T-cell (primary cell): ENCODE results near the gene RABEP2. TPM values are rescaled to one million over a fixed set of nuclear protein-coding genes. Genes with fewer than 3 reads are reported as not detected.
"Not testable (repeated sequence)": the region's sequence is repeated elsewhere in the genome, so short reads cannot be mapped to it uniquely, and the experiment has no call there.

Source experiments
- ATAC-seq, 4 experiments: fragments of 200-7000 bp in 3 of 4; fragments of 150-1000 bp in 1 of 4; cut with Tn5 transposase; replicated peaks in 1 of 4; 1 replicate in 3 of 4; 2 replicates in 1 of 4; pipeline ENCODE4 v1.10.0; 2021; ENCODE audit warnings: moderate library complexity in 3 of 4, mild to moderate bottlenecking in 2 of 4, moderate number of reproducible peaks in 1 of 4
- CTCF ChIA-PET, 2 donors: fragments of 300-600 bp; sonication (Branson Sonifier 250); formaldehyde crosslinking; loops; one replicate each; lab custom pipeline; 2022; ENCODE audit warnings: antibody characterized with exemption in 2 of 2; lab: Charles Lee
- POLR2A ChIA-PET, 2 donors: fragments of 300-600 bp; sonication (Branson Sonifier 250); formaldehyde crosslinking; loops; one replicate each; lab custom pipeline; 2022; ENCODE audit warnings: antibody characterized with exemption in 2 of 2; lab: Charles Lee
- DNase-seq, 35 experiments: peaks; one replicate each; pipeline versions ENCODE4 v3.0.0 to v3.0.0-alpha.2; 2013 to 2023
- H3K27ac ChIP-seq: one replicate; pipeline ENCODE4 v1.5.1; 2013; ENCODE audit warnings: low read length
- H3K27me3 ChIP-seq, 2 experiments: replicated peaks in 1 of 2; 1 replicate in 1 of 2; 2 replicates in 1 of 2; pipeline versions ENCODE4 v1.6.1 to v1.7.0; 2013; ENCODE audit warnings: low read length in 1 of 2, mixed read lengths in 1 of 2; ENCODE audit not compliant: control insufficient read depth in 2 of 2, insufficient read depth in 2 of 2; ENCODE audit errors: extremely low read depth in 1 of 2
- H3K36me3 ChIP-seq, 2 donors: 1 replicate in 1 of 2; 2 replicates in 1 of 2; pipeline versions ENCODE4 v1.6.1 to v1.7.0; 2013; ENCODE audit warnings: low read length in 1 of 2; ENCODE audit not compliant: control insufficient read depth in 2 of 2, insufficient read depth in 1 of 2; ENCODE audit errors: extremely low read depth in 1 of 2
- H3K4me1 ChIP-seq, 2 experiments: 1 replicate in 1 of 2; 2 replicates in 1 of 2; pipeline versions ENCODE4 v1.6.1 to v1.7.0; 2013; ENCODE audit warnings: low read length in 2 of 2, mixed read lengths in 1 of 2; ENCODE audit not compliant: insufficient read depth in 2 of 2, control insufficient read depth in 1 of 2; ENCODE audit errors: extremely low read depth in 1 of 2
- H3K4me3 ChIP-seq, 2 donors: 1 replicate in 1 of 2; 2 replicates in 1 of 2; pipeline versions ENCODE4 v1.5.1 to v1.7.0; 2013; ENCODE audit warnings: mild to moderate bottlenecking in 2 of 2, low read length in 1 of 2, moderate library complexity in 1 of 2; ENCODE audit not compliant: control insufficient read depth in 1 of 2; ENCODE audit errors: extremely low read depth in 1 of 2
- H3K9me3 ChIP-seq: 2 replicates; pipeline ENCODE4 v1.7.0; 2013
- H3K27ac Mint-ChIP-seq, 2 donors: one replicate each; pipeline ENCODE4 v1.8.0; 2020 to 2021; ENCODE audit warnings: mild to moderate bottlenecking in 2 of 2, mixed read lengths in 2 of 2
- H3K27me3 Mint-ChIP-seq, 2 donors: one replicate each; pipeline ENCODE4 v1.8.0; 2021 to 2022; ENCODE audit warnings: mixed read lengths in 2 of 2
- H3K36me3 Mint-ChIP-seq: one replicate; pipeline ENCODE4 v1.8.0; 2021; ENCODE audit warnings: mixed read lengths
- H3K4me1 Mint-ChIP-seq, 3 donors: one replicate each; pipeline ENCODE4 v1.8.0; 2020 to 2022; ENCODE audit warnings: mixed read lengths in 3 of 3, mild to moderate bottlenecking in 1 of 3
- H3K4me3 Mint-ChIP-seq, 3 donors: one replicate each; pipeline ENCODE4 v1.8.0; 2020 to 2022; ENCODE audit warnings: mild to moderate bottlenecking in 3 of 3, mixed read lengths in 3 of 3, moderate library complexity in 3 of 3
- H3K9me3 Mint-ChIP-seq, 3 donors: one replicate each; pipeline ENCODE4 v1.8.0; 2020 to 2022; ENCODE audit warnings: mixed read lengths in 3 of 3
- WGBS: methylation state at CpG from one replicate; pipeline ENCODE4 v1.1.5; 2013; ENCODE audit warnings: missing lambda C conversion rate; ENCODE audit not compliant: insufficient coverage; 5-methylcytosine and 5-hydroxymethylcytosine counted together
- total RNA-seq, 35 experiments: library from RNA in 6 of 35; stranded (reverse) in 6 of 35; fragments of 120-200 nt in 1 of 35; gene quantifications; one replicate each; pipeline versions ENCODE4 v1.2.1 to v1.2.4 and lab custom pipeline; 2013 to 2026

Gene RABEP2, protein sequence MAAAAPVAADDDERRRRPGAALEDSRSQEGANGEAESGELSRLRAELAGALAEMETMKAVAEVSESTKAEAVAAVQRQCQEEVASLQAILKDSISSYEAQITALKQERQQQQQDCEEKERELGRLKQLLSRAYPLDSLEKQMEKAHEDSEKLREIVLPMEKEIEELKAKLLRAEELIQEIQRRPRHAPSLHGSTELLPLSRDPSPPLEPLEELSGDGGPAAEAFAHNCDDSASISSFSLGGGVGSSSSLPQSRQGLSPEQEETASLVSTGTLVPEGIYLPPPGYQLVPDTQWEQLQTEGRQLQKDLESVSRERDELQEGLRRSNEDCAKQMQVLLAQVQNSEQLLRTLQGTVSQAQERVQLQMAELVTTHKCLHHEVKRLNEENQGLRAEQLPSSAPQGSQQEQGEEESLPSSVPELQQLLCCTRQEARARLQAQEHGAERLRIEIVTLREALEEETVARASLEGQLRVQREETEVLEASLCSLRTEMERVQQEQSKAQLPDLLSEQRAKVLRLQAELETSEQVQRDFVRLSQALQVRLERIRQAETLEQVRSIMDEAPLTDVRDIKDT
- 10 to 100 TPM; 26.9 to 35.5 (median 33.5) TPM for total RNA-seq
- total RNA-seq (2013) = 17.8 TPM
- total RNA-seq (lab: John Stamatoyannopoulos, UW) = 16.9 to 65.1 (median 39.1) reads per million in 29 experiments

DNA sequence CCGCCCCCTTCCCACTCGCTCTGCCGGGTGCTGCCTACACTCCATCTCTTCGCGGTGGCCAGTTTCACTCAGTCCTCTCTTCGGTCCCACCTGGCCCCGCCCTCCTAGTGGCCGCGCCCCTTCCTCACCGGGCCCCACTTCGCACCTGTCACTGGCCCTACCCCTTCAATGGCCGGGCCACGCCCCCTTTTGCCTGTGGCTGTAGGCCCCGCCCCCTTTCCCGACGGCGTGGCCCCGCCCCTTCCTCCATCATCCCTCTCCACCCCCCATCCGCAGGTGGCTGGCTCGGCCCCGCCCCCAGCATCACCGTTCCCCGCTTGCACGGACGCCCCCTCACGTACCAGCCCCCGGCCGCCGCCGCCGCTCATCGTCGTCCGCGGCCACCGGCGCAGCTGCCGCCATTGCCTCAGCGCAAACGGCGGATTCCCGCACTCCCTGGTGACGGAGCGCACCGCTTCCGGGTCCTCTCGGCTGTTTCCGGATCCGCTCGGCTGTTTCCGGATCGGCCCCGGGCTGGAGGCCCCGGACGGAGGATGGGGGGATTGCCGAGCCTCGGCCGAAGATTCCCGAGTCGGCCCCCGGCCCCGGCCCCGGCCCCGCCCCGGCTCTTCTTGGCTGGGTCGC is at the start of gene RABEP2:
RABEP2 (minus strand) TSS at position 477 of the 624 bp plus-strand sequence; CDS start at position 402, 75 bp downstream.
- Mint-ChIP-seq H3K36me3 (peaks cover 5% of the 10 kb centered on the region), H3K4me1 (peaks cover 14 to 25% (median 16%) of the 10 kb centered on the region in 3 donors), H3K9me3 (no peaks in the 10 kb centered on the region), H3K27me3 (no peaks in the 10 kb centered on the region), H3K4me3 (peak within 1 kb of the TSS; percentile 92 to 96 (median 94)), H3K27ac (peak within 1 kb of the TSS; percentile 98 to 99)
- Histone ChIP-seq H3K4me3 (peak within 1 kb of the TSS; percentile 70 to 77), H3K36me3 (peaks cover 0 to 10% of the 10 kb centered on the region in 2 donors), H3K27ac (peak within 1 kb of the TSS; percentile 91), H3K27me3 (no peaks in the 10 kb centered on the region), H3K4me1 (peaks cover 2 to 12% of the 10 kb centered on the region in 2 experiments), H3K9me3 (no peaks in the 10 kb centered on the region)
- peak; percentile 83 to 99 (median 93) for DNase-seq
- POLR2A ChIA-PET = interaction anchor here in 1 of 2 donors (0.6 kb wide), 1 partner anchor 101 kb away, joined by 3 read pairs; no protein-coding TSS in a partner anchor
- ATAC-seq = peak; percentile 84 to 89 (median 88)
- CTCF ChIA-PET = no interaction called here
- under 1% methylated on average over 61 of the region's 66 CpGs for WGBS

DNA sequence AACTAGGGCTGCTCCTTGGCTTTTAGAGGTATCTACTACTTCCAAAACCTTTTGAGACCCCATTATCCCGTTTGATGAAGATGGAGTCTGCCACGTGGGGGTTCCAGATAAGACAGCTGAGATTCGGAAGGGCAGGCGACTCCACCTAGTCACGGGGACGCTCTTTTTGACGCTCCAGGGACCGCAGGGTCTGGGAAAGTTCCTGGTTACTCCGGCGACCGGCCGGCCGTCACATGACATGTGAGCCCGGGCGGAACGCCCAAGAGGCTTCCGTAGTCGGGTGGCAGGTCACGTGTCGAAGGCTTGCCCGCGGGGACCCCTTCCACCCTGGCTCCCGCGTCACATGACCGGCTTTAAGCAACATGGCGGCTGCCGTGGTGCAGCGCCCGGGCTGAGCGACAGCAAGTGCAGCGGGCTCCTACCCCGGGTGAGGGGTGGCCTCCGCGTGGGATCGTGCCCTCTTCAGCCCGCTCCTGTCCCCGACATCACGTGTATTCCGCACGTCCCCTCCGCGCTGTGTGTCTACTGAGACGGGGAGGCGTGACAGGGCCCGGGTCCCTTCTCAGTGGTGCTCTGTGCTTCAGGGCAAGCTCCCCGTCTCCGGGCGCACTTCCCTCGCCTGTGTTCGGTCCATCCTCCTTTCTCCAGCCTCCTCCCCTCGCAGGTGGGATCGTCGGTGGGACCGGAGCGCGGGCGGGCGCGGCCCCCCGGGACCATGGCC is 49.6 kb upstream of the RABEP2 start, which contains the start of gene SPNS1:
SPNS1 (plus strand) TSS at position 342 of the 721 bp plus-strand sequence; CDS start at position 716, 374 bp downstream.
- Histone ChIP-seq H3K4me1 (peaks cover 11 to 33% of the 10 kb centered on the region in 2 experiments), H3K27ac (peak within 1 kb of the TSS; percentile 53), H3K4me3 (peak within 1 kb of the TSS; percentile 82 to 97), H3K36me3 (peaks cover 0 to 26% of the 10 kb centered on the region in 2 donors), H3K9me3 (no peaks in the 10 kb centered on the region), H3K27me3 (no peaks in the 10 kb centered on the region)
- H3K9me3 Mint-ChIP-seq = no peaks in the 10 kb centered on the region
- ATAC-seq (peak; percentile 89 to 94 (median 93)), DNase-seq (peak; percentile 73 to 94 (median 85))
- peaks cover 15% of the 10 kb centered on the region for H3K36me3 Mint-ChIP-seq
- under 1% methylated on average over 56 of the region's 60 CpGs for WGBS
- peaks cover 39 to 44% (median 40%) of the 10 kb centered on the region in 3 donors for H3K4me1 Mint-ChIP-seq
- peak within 1 kb of the TSS; percentile 98 to 99 (median 98) for H3K4me3 Mint-ChIP-seq
- ChIA-PET POLR2A (interaction anchor here in 1 of 2 donors (0.7 kb wide), 1 partner anchor 799 kb away, joined by 6 read pairs; no protein-coding TSS in a partner anchor), CTCF (interaction anchor here in 1 of 2 donors (1.0 to 1.2 kb wide), 2 partner anchors 29 to 111 kb away, joined by 3 to 6 read pairs; partner anchors contain the start of gene SH2B1)
- H3K27ac Mint-ChIP-seq = peak within 1 kb of the TSS; percentile 89 to 92
- no peaks in the 10 kb centered on the region for H3K27me3 Mint-ChIP-seq

DNA sequence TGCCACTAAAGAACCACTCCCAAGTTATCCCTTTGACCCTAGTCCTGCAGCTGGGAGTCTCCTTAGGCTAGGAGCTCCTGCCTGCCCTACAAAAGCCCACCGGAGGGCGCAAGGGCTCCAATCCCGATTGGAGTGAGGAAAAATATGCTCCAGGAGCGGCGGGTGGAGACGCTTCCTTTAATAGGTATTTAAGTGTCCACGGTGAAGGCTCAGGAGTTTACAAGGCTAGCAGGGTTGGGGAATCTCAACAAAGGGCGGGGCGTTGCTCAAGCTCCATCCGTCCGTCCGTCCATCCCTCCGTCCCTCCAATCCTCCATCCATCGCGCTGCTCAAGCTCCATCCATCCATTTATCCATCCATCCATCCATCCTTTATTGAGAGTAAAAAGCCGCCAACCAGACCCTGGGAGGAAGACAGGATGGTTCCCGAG is 49.0 kb upstream of the RABEP2 start:
- peaks cover 11 to 33% of the 10 kb centered on the region in 2 experiments for H3K4me1 ChIP-seq
- peaks cover 15% of the 10 kb centered on the region for H3K36me3 Mint-ChIP-seq
- peaks cover 39 to 44% (median 40%) of the 10 kb centered on the region in 3 donors for H3K4me1 Mint-ChIP-seq
- H3K36me3 ChIP-seq = peaks cover 0 to 20% of the 10 kb centered on the region in 2 donors
- H3K27ac ChIP-seq = peak overlapping the region; percentile 53
- 0% methylated on average over 12 of the region's 17 CpGs for WGBS
- H3K4me3 ChIP-seq = peak overlapping the region; percentile 82 to 97
- ChIA-PET POLR2A (interaction anchor here (0.6 to 1.1 kb wide), 4 partner anchors 10 to 798 kb away, joined by 3 to 6 read pairs (median 4); partner anchors contain the start of genes LAT (in 1 of the 2) and NFATC2IP (in 1 of the 2)), CTCF (interaction anchor here in 1 of 2 donors (0.6 to 1.2 kb wide), 4 partner anchors 29 to 1149 kb away, joined by 3 to 6 read pairs (median 4); partner anchors contain the start of gene SH2B1)
- H3K4me3 Mint-ChIP-seq = peak overlapping the region; percentile 98 to 99 (median 98)
- peak overlapping the region; percentile 89 to 92 for H3K27ac Mint-ChIP-seq
- H3K9me3 Mint-ChIP-seq = no peaks in the 10 kb centered on the region
- H3K27me3 Mint-ChIP-seq = no peaks in the 10 kb centered on the region
- H3K9me3 ChIP-seq = no peaks in the 10 kb centered on the region
- ATAC-seq (peak; percentile 8 to 20 (median 12)), DNase-seq (peak in 2 of 35 experiments; percentile 37 to 46)
- H3K27me3 ChIP-seq = no peaks in the 10 kb centered on the region

DNA sequence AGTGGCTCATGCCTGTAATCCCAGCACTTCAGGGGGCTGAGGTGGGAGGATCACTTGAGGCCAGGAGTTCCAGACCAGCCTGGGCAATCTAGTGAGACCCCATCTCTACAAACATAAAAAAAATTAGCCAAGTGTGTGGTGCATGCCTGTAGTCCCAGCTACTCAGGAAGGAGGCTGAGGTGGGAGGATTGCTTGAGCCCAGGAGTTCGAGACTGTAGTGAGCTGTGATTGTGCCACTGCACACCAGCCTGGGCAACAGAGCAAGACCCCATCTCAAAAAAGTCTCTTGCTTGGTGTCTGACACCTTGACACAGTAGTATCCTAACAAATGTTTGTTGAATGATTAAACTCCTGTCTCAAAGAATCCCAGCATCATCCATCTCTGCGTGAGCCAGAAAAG is 44.7 kb upstream of the RABEP2 start:
- CTCF ChIA-PET, H3K9me3 ChIP-seq, H3K27ac ChIP-seq, ATAC-seq, H3K4me3 Mint-ChIP-seq, H3K4me3 ChIP-seq, H3K27me3 Mint-ChIP-seq, H3K36me3 ChIP-seq, H3K9me3 Mint-ChIP-seq, DNase-seq, H3K4me1 ChIP-seq, H3K27me3 ChIP-seq, H3K27ac Mint-ChIP-seq: not testable (repeated sequence)
- Mint-ChIP-seq H3K4me1 (peaks cover 7 to 10% (median 9%) of the 10 kb centered on the region in 3 donors), H3K36me3 (peaks cover 11% of the 10 kb centered on the region)
- POLR2A ChIA-PET = interaction anchor here (0.5 to 0.6 kb wide), 2 partner anchors 18 to 19 kb away, joined by 3 to 4 read pairs; partner anchors contain the start of gene NFATC2IP (in 1 of the 2)
- no CpG with 5 or more reads among the region's 2 CpGs for WGBS

DNA sequence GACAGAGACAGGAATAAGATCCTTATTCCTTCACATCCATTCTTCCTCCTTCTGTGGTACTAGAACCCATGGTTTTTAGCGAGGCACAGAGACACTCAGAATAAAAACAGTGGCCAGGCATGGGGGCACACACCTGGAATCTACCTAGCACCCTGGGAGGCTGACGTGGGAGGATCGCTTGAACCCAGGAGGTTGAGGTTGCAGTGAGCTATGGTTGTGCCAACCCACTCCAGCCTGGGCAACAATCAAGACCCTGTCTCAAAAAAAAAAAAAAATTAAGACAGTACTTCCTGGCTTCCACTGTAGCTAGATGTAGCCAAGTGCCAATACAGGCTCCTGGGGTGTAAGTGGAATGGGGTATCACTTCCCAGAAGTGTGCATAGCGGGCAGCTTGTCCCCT is 42.1 kb upstream of the RABEP2 start:
- Histone ChIP-seq H3K4me3 (no peak overlapping the region), H3K4me1 (no peaks in the 10 kb centered on the region), H3K9me3 (no peaks in the 10 kb centered on the region), H3K27me3 (no peaks in the 10 kb centered on the region), H3K36me3 (peaks cover 13 to 32% of the 10 kb centered on the region in 2 donors), H3K27ac (no peak overlapping the region)
- H3K9me3 Mint-ChIP-seq = no peaks in the 10 kb centered on the region
- no peak overlapping the region for H3K4me3 Mint-ChIP-seq
- no peak for ATAC-seq
- ChIA-PET CTCF (no interaction called here), POLR2A (interaction anchor here in 1 of 2 donors (0.6 kb wide), 1 partner anchor 876 kb away, joined by 3 read pairs; no protein-coding TSS in a partner anchor)
- no CpG with 5 or more reads among the region's 4 CpGs for WGBS
- H3K4me1 Mint-ChIP-seq = no peaks in the 10 kb centered on the region
- no peaks in the 10 kb centered on the region for H3K27me3 Mint-ChIP-seq
- H3K27ac Mint-ChIP-seq = no peak overlapping the region
- peaks cover 31% of the 10 kb centered on the region for H3K36me3 Mint-ChIP-seq
- DNase-seq = no peak
